ENCODE data around the gene CDRT4.
A peak's percentile ranks its signal among the peaks of the same experiment; 100 is the strongest.

The CDRT4 gene

DNA sequence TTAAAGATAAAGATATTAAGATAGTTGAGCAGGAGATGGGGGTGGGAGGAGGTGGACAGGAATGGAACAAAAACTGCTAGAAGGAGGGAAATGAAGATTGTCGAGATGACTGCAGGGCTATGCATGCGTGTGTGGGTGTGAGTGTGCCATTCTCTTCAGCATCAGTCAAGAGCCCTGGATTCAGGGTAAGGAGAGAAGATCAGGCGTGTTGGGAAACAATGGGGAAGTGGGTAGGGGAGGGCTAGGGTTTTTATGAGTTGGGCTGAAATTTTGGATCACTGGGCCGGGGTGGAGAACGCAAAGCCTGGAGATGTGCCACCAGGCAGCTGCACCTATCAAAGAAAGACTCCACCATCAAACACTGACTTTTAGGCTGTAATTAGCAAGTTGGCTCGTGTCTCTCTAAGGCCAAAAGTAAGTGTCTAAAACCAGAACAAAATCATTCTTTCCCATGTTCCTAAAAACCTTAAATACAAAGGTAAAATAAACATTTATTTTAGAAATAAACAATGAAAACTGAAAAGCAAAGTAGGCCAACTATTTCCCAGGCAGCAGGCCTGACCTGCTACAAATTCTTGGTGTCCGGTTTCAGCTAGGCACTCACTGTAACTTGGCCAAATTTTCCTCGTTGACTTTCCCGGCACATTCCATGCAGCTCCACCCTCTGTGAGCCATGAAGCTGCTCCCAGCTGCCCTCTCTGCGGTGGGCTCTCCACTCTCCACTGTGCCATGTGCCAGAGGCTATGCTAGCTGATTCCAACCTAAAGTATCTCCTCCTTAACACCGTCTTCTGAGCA is 4.2 kb downstream of the CDRT4 start:
- peak; percentile 71 for DNase-seq (ENCODE audit: low read depth)
- H3K4me3 ChIP-seq (ENCODE audit: low read depth, low read length): no peak overlapping the region
- TF ChIP-seq, protein P1, sequence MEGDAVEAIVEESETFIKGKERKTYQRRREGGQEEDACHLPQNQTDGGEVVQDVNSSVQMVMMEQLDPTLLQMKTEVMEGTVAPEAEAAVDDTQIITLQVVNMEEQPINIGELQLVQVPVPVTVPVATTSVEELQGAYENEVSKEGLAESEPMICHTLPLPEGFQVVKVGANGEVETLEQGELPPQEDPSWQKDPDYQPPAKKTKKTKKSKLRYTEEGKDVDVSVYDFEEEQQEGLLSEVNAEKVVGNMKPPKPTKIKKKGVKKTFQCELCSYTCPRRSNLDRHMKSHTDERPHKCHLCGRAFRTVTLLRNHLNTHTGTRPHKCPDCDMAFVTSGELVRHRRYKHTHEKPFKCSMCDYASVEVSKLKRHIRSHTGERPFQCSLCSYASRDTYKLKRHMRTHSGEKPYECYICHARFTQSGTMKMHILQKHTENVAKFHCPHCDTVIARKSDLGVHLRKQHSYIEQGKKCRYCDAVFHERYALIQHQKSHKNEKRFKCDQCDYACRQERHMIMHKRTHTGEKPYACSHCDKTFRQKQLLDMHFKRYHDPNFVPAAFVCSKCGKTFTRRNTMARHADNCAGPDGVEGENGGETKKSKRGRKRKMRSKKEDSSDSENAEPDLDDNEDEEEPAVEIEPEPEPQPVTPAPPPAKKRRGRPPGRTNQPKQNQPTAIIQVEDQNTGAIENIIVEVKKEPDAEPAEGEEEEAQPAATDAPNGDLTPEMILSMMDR (conservative IDR thresholded peaks at IDR 0.05; ENCODE audit: low read depth, low read length): no peak

DNA sequence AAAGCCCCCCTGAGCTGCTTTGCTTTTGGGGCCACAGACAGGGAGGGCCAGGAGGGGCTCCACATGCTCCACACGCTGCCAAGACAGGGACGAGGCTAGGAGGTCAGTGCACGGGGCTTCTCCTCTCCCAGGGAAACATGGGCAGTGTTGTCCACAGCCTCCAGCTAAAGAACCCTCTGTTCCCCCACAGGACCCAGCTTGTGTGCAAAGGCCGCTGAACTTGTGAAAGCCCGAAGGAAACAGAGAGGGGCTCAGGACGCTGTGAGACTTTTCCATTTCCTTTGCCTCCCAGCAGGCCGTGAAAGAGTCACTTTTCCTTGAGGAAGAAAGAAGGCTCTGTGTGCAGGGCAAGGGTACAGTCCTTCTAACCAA is 9.7 kb downstream of the CDRT4 start:
- no peak overlapping the region for H3K4me3 ChIP-seq (ENCODE audit: low read depth, low read length)
- TF ChIP-seq, protein P1 (conservative IDR thresholded peaks at IDR 0.05; ENCODE audit: low read depth, low read length): no peak
- DNase-seq (ENCODE audit: low read depth): no peak

DNA sequence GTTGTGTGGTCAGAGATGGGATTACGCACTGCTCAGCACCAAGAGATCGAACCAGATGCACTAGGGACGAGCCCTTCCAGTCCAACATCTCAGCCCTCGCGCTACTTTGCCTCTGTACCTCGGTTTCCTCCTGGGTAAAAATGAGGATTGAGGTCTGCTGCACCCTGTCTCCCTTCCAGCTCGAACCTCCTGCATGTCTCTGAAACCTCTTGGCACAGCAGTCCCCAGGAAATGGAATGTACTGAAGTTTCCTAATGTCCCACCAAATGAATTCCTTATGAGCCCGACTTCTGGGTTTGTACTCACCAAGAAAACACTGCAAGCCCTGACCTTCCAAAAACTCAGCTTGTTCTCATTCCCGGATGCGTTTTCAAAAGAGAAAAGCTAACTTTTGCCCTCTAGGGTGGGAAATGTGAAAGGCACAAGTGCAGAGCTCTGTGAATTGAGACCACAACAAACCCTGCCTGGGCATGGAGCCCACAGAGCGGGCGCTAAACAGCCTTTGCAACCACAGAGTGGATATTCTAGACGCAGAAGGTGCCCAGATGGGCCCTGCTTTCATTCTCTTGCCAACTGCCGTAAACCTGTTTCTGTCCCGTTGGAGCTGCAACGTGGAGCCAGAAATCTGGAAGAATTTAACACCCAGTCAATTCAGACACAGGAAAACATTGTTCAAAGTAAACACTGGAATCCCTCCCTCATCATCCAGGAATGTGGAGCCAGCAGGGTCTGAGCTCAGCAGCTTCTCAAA is 10.3 kb downstream of the CDRT4 start:
- peak; percentile 73 for DNase-seq (ENCODE audit: low read depth)
- no peak overlapping the region for H3K4me3 ChIP-seq (ENCODE audit: low read depth, low read length)
- TF ChIP-seq, protein P1 (conservative IDR thresholded peaks at IDR 0.05; ENCODE audit: low read depth, low read length): peak; percentile 64

DNA sequence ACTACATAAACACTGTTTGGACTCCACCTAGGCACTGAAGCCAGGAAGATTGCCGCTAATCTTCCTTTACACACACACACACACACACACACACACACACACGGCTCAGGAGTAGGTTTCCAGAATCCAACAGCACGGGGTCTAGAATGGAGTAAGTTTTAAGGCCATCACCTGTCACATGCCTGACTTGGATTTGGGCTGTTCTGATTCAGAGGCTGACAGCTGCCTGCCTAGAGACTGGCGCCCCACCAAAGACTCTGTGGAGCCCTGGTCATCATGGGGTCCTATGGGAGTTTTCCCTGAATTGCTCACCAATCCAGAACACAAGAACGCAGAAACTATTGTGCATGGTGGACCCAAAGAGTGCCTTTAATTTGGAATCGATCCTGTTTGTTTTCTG is 10.9 kb downstream of the CDRT4 start:
- no peak for DNase-seq (ENCODE audit: low read depth)

DNA sequence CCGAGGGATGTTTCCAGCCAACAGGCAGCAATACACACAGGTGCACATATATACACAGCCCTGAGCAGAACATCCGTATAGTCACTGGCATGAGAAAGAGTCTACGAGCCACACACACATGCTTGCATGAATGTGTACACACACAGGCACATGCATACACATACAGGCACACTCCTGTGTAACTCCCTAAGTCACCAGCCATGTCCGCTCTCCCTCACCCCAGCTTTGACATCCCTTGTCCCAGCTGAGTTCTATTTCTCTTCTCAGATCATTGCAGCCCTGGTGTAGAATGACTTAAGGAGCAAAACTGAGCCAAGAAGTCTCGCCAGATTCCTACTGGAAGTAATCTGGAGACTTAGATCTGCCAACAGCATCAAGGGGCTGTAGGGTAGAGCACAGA is 13.1 kb downstream of the CDRT4 start:
- TF ChIP-seq, protein P1 (conservative IDR thresholded peaks at IDR 0.05; ENCODE audit: low read depth, low read length): no peak
- no peak for DNase-seq (ENCODE audit: low read depth)

More for the DNA sequence above, 10.9 kb downstream of the CDRT4 start:
- no peak overlapping the region for H3K4me3 ChIP-seq (ENCODE audit: low read depth, low read length)
- TF ChIP-seq, protein P1 (conservative IDR thresholded peaks at IDR 0.05; ENCODE audit: low read depth, low read length): no peak

DNA sequence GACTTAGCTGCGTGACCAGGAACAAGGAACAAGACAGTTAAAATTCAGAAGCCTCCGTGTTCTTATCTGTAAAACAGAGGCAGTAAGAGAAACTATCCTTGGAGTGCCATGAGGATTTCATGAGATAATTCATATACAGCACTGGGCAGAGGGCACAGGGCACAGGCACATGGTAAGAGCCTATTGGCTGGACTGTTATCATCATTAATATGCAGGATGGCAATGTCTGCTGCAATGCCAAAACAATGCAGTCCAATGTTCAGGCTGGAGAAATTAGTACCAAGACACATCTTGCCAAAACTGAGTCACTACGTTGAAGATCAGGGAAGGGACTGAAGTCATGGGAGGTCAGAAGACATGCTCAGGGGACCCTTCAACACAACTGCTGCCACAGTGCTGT is 13.6 kb downstream of the CDRT4 start:
- no peak overlapping the region for H3K4me3 ChIP-seq (ENCODE audit: low read depth, low read length)
- DNase-seq (ENCODE audit: low read depth): no peak
- TF ChIP-seq, protein P1 (conservative IDR thresholded peaks at IDR 0.05; ENCODE audit: low read depth, low read length): no peak

More for the DNA sequence above, 13.1 kb downstream of the CDRT4 start:
- H3K4me3 ChIP-seq (ENCODE audit: low read depth, low read length): no peak overlapping the region
